Hematopoietic multipotent progenitor cell (in vitro differentiated cells): ENCODE measurements around the gene TTC21A. TPM values are rescaled to one million over a fixed set of nuclear protein-coding genes. Genes with fewer than 3 reads are reported as not detected.

Experiments used
- DNase-seq, 3 donors: peaks; one replicate each; pipeline ENCODE4 v3.0.0-alpha.2; 2011 to 2015; ENCODE audit warnings: low read depth in 2 of 3, low spot score in 2 of 3
- total RNA-seq: library from RNA; depleted of rRNA; stranded (reverse); fragments of >200 nt; gene quantifications from one replicate; pipeline ENCODE4 v1.2.3, GENCODE V29; 2012

The TTC21A gene
- total RNA-seq, 1 donor, result 5.1 TPM

DNA sequence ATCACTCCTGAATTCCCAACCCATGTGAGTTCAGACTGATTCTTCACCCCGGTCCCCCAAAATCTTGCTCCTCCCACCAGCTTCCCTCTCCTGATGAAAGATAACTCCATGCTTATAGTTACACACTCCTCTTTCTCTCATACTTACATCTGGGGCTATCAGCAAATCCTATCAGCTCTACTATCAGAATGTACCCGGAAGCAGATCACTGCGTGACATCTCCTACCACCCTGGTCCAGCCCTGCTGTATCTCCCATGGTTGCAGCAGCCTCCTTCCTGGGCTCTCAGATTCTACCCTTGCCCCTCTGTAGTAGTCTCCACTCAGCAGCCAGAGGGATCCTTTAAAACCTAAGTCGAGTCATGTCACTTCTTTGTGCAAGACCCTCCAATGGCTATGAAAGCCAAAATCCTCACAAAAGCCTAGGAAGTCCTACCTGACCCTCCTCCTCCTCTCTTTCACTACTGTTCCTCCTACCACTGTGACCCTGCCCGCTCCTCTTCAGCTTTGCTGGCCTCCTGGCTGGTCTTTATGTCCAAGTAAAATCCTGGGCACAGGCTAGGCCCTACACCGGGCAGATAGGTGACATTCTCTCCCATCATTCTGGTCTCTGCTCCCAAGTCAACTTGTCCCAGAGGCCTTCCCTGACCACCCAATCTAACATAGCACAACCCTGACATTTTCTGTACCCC is 68.7 kb downstream of the TTC21A start:
- no peak for DNase-seq

DNA sequence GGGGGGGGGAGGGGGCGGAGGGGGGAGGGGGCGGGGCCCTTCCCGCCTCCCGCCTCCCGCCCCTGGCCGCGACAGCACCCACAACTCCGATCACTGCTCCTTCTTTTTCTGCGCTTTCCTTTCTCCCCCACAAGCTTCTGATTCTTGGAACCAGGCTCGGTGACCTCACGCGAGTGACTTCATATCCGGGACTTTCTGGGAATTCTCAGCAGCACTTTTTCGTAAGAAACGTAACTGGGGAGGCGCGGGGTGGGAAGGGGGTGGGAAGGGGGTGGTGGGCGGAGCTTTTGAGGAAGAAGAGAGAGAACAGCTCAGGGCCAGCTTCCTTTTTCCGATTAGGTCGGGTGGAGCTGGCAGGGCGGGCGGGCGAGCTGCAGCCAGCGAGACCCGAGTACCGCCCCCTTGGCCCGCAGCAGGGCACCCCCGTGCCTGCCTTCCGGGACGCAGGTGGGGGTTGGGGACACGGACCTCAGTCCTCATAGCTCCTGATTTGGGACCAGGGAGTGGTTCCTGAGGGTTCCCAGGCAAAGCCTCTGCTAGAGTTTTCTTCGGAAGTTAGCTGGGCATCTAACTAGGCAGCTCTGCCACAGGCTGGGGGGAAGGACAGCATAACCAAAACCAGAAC is 70.3 kb downstream of the TTC21A start:
- peak; percentile 33 to 72 (median 72) for DNase-seq

DNA sequence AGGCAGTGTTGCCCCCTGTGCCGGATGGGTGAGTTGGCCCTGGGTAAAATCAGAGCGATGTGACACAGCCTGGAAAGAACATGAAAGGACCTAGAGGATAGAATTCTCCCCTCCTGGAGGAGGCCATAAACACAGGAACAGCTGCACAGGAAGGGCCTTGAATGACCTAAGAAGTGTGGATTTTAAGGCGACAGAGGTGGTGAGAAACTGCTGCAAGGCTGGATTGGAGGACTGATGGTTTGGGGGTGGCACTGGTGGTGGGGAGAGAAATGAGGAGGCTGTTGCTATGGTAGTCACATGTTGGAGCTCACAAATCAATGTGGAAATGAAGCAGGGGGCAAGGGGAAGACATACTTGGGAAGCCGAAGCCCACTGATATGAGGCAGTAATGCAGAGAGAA is 71.1 kb downstream of the TTC21A start:
- DNase-seq, result no peak

DNA sequence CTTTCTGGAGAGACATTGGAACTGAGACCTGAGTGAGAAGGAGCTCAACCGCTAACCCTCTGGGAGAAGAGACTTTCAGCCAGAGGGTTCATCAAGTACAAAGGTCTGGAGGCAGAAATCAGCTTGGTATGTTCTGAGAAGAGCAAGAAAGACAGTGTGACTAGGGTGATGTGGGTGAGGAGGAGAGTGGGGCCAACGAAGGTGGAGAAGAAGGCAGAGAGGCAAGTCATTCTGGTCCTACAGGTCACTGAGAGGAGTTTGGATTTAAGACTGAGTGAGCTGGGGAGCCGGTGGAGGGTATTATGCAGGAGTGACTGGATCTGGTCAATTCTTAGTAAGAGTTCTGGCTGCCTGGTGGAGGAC is 72.7 kb downstream of the TTC21A start:
- no peak for DNase-seq

DNA sequence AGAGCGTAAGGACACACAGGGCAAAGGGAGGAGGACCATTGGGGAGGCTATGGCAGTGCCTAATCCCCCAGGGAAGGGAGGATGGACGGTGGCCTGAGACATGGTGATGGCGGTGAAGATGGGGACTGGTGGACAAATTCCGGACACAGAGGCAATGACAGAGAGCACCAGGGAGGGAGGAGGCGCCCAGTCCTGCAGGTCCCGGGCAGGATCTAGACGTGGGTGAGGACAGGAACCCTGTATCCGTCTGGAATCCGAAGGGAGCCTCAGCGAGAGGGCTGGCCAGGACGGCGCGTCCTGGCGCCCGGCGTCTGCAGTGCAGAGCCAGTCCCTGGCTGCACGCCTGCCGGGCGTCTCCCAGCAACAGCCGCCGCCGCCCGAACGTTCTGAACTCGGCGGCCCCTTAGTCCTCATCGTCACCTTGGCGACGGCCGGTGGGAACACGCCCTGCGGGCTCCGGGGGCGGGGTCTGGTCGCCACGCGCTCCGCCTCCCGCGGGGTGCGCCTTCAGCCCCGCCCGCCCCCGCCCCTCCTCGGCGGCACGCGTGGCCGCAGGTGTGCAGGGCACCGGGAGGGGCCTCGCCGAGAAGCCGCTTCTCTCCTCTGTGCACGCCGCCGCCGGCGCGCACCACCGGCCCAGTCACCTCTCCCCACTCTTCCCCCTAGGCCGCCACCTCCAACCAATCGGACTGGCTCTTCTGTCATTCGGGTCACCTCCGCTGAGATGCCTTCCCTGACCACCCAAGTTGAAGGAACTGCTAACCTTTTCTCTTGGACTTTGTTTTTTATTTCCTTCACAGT is 73.3 kb downstream of the TTC21A start:
- DNase-seq, result peak; percentile 86 to 91 (median 90)

DNA sequence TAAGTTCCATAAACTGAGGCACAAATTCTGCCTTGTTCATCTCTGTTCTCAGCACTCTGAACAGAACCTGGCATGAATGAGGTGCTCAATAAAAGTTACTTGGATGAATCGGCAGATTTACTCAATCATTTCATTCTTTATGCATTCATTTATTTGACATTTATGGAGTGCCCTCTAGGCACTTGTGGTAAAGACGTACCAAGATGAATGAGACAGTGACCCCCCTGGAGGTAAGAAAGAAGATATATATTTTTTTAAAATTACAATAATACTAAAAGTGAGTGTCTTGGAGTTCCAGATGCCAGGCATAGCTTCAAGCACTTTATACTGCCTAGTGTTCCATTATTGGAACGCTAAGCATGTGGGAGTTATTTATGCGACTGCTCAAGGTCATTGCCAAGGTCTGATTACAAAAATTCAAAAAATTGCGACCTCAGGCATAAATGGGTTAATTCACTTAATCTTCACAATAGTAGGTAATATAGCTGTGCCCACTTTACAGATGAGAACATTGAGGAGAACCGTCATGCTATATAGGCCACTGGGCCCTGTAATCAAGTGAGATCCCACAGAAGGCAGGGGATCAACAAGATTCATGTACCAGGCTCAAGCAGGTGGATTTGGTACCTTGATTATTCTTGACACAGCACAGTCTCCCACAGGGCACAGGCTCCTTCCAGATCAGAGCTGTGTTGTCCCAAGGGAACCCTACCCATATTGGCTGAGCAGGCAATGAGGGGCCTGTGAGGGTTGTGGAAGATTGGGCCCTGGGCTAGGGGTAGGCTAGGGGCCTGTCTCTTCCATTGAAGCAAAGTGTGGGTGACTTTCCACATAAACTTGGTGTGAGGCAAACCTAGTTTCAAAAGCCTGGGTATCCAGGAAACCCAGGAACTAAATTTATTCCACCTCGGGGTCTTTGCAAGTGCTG is 74.2 kb downstream of the TTC21A start:
- DNase-seq, result peak in 1 of 3 donors; percentile 41

DNA sequence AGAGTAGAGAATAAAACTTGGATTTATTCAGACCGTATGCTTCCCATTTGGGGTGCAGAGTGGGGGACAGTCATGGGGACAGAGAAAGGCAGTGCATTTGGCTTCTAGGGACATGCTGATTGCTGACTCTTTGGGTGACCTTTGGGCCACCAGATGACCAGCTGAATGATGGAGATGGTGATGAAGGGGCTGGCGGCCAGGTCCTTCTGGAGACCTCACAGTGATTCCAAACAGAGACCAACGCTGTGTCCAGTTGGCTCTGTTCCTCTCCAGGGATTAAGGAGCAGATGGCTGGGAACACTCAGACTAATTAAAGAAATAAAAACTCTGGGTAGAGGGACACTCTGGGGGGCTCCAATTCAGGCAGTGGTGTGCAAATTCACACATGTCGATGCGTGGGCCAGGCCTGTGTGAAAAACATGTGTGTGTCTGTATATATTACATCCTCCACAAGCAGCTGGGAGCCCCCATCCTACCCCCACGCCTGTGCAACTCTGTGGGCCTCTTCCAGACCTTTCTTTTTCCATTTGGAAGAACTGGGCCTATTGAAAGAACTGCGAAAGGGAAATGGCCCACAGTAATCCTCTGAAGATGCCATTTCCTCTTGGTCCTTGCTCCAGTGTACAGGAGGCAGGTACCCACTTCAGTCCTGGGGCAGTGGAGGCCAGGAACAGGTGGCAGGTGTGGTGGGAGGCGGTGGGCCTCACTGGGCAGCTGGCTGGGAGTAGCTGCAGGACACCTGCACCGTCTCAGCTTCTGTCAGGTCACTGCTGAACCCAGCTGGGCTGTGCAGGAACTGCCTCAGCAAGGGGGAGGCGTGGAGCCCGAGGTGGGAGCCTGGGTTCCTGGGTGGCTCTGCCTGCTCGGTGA is 76.0 kb downstream of the TTC21A start:
- no peak for DNase-seq

DNA sequence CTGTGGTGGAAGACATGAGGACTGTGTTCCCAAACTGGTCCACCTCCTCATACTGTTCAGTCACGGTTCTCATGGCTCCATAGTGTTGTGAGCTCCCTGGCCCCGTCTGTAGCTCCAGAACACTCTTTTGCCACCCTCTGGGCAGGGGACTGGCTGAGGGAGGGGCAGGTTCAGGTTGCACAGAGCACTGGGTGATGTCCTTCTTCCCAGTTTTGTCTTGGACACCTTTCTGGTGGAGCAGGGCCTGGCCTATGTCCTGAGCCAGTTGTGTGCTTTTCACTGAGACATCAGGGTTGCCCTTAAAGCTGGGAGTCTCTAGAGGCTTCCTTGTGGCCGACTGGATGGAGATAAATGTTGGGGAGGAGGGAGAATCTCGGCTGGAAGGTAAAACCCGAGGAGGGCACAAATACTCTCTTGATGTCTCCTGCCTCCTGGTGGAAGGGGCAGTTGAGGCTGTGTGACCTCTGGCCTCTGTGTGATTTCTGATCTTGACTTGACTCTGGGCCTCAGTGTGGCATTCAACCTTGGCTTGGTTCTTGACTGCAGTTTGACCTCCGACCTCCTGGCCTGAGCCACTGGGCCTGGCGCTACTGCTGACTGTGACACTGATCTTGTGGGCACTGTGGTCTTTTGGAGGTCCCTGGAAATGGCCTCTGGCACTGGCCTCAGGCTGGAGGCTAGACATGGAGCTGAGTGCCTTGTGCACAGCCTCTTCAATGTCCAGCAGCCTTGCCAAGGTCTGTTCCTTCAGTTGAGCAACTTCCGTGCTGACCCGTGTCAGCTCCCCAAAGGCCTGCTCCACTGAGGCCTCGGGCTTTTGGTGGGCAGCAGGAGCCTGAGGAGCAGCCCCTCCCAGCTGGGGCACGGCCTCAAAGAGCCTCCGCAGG is 76.8 kb downstream of the TTC21A start:
- DNase-seq, result no peak

DNA sequence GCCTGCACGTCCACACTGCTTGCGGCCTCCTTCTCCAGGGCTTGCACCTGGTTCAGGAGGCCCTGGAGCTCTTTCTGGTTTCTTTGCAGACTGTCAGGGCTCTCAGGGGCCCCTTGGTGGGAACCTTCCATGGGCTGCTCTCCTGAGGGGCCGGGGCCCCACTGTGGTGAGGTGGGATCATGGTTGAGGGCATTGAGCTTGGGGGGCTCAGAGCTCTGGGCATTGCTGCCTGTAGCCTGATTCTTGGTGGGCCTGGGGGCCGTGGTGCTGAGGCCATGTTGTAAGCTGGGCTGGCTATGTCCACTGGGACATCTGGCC is 77.4 kb downstream of the TTC21A start:
- DNase-seq, result no peak

DNA sequence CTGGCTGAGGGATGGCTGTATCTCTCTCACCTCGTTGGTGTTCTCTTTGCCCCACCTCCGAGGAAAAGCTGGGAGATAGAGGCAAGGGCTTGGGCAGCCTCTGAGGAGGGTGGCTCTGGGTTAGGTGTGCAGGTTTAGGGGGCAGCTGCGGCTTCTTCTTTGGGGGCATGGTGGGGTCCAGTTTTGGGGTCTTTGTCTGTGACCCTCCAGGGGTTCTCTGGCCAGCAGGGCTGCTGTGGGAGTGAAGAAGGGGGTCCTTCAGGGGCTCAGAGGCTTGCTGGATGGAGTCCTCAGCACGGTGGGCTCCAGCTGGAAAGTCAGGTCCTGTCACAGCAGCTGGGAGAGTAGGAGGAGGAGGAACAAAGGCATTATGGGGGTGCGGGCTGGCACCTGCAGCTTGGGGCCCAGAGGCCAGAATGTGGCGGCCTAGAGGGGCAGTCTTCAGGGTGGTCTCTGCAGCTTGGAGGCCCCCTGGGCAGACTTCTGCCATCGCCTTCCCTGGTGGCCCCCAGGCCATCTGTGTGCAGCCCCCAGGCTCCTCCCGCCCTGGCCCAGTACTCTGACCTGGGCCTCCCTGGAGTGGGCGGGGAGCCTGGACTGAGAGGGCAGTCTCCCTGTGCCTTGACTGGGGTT is 78.0 kb downstream of the TTC21A start:
- no peak for DNase-seq

DNA sequence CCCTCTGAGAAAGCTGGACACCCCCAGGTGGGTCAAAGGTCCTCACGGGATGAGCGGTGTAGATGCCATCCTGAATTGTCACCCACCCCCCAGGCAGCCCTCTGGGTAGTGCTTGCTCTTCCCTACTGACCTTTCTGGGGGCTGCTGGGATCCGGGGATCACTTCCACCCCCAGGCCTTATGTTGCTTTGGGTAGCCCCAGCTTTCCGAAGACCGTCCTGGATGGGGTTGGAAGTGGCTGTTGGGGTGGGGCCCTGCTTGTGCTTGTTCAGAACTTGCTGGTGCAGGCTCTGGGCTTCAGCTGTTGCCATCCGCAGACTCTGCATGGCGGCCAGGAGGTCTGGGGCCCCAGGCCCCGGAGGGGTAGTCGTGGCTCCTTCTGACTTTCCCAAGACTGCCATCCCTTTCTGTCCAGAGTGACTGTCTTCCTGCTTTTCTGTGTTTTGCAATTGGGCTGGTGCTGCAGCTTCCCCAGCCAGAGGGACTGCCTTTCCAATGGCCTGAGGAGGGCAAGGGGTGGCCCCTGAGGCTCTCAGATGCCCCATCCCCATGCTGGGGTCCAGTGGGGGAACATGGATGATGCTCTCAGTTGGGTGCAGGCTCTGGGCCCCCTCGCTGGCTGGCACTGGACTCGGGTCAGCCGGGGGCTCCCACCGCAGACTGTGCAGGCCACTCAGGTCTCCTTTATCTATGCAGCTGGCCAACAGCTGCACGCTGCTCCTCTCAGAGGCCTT is 78.6 kb downstream of the TTC21A start:
- DNase-seq, result no peak

DNA sequence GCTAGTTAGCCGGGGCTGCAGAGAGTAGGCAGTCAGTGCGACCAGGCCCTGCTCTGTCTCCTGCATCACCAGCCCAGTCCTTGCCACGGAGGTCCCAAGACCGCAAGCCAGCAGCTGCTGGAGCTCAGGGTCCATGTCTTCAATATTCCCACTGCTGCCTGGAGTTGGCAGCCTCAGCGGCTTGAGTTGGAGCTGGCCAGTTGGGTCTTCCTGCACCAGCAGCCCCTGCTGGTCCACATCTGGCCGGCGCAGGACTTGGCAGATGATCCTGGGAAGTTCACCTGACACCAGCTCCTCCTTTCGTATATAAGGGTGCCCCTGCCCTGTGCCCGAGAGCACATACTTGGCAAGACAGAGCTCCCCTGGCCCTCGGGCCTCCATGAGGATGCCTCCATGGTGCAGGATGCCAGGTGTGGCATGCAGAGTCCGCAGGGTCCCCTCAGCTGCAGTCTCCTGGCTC is 79.2 kb downstream of the TTC21A start:
- no peak for DNase-seq

DNA sequence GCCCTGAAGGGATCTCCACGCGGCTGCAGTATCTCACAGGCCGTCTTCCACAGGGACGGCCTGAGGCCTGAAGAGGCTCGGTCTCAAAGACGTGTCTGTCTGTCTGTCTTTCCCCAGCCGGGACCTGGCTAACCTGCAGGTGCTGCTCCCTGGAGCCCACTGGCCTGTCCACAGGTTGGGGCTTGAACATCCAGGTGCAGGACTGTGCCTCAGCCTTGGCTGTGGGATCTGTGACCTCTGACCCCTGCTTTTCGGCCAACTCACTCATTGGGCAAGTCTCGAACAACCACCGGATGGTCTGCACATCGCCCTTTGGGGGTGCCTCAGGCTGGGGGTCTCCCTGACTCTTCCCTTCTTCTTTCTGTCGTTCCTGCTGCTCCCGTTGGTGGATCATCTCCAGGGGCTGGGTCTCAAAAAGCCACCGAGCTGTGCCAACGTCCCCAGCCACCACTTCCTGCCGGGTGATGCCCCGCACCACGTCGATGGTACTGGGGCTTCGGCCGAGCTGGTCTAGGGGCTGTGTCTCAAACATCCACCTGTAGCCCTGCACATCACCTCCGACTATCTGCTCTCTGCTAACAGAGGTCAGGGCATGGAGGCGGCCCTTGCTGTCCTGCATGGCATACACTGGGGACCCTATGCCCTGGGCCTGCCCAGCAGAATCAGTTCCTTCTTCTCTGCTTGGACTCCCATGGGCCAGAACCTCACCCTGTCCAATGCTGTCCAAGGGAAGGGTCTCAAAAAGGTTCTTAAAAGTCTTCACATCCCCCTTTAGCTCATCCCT is 80.1 kb downstream of the TTC21A start:
- no peak for DNase-seq
